ENCODE data around the gene GOLT1A. TPM values are rescaled to one million over a fixed set of nuclear protein-coding genes. Genes with fewer than 3 reads are reported as not detected.

The GOLT1A gene
- total RNA-seq, 6 experiments from 2014 or later, result not detected

GRCh38 chr1:204194080-204194479, 19.7 kb downstream of the GOLT1A start:
- TF ChIP-seq CTCF (IDR thresholded peaks at IDR 0.05), result no peak
- Mint-ChIP-seq H3K9me3 (no peaks in the 10 kb centered on the region), H3K4me3 (no peak overlapping the region)

GRCh38 chr1:204192589-204193352, 21.0 kb downstream of the GOLT1A start:
- peaks cover 11% of the 10 kb centered on the region for H3K27me3 Mint-ChIP-seq (ENCODE audit: insufficient read depth)
- H3K4me1 Mint-ChIP-seq (ENCODE audit: low read depth), result peaks cover 54% of the 10 kb centered on the region
- DNase-seq, result no peak
- H3K27ac Mint-ChIP-seq, result no peak overlapping the region
- H3K4me3 Mint-ChIP-seq, result no peak overlapping the region
- TF ChIP-seq CTCF (IDR thresholded peaks at IDR 0.05), result no peak
- H3K9me3 Mint-ChIP-seq, result no peaks in the 10 kb centered on the region
- H3K36me3 Mint-ChIP-seq (ENCODE audit: low read depth), result no peaks in the 10 kb centered on the region

More at GRCh38 chr1:204194080-204194479, 19.7 kb downstream of the GOLT1A start:
- peaks cover 5% of the 10 kb centered on the region; the same call in 1 of the 2 replicates for H3K27me3 Mint-ChIP-seq (ENCODE audit: insufficient read depth)
- peaks cover 66% of the 10 kb centered on the region for H3K4me1 Mint-ChIP-seq (ENCODE audit: low read depth)
- DNase-seq, result no peak
- H3K36me3 Mint-ChIP-seq (ENCODE audit: low read depth), result no peaks in the 10 kb centered on the region
- H3K27ac Mint-ChIP-seq, result no peak overlapping the region

- no peaks in the 10 kb centered on the region for H3K36me3 Mint-ChIP-seq (ENCODE audit: low read depth)
- no peak for DNase-seq
- peaks cover 11% of the 10 kb centered on the region for H3K27me3 Mint-ChIP-seq (ENCODE audit: insufficient read depth)
- H3K4me1 Mint-ChIP-seq (ENCODE audit: low read depth), result peaks cover 54% of the 10 kb centered on the region
- no peak overlapping the region for H3K4me3 Mint-ChIP-seq
- H3K9me3 Mint-ChIP-seq, result no peaks in the 10 kb centered on the region
- H3K27ac Mint-ChIP-seq, result no peak overlapping the region
- TF ChIP-seq CTCF (IDR thresholded peaks at IDR 0.05), result no peak
These were observed 21.7 kb downstream of the GOLT1A start for GRCh38 chr1:204192046-204192445.

- TF ChIP-seq CTCF (IDR thresholded peaks at IDR 0.05), result no peak
- peaks cover 15% of the 10 kb centered on the region for H3K27me3 Mint-ChIP-seq (ENCODE audit: insufficient read depth)
- DNase-seq, result no peak
- H3K27ac Mint-ChIP-seq, result no peak overlapping the region
- H3K4me1 Mint-ChIP-seq (ENCODE audit: low read depth), result peaks cover 50% of the 10 kb centered on the region
- no peaks in the 10 kb centered on the region for H3K9me3 Mint-ChIP-seq
- H3K4me3 Mint-ChIP-seq, result no peak overlapping the region
- H3K36me3 Mint-ChIP-seq (ENCODE audit: low read depth), result no peaks in the 10 kb centered on the region
These were observed 22.3 kb downstream of the GOLT1A start for GRCh38 chr1:204191456-204191855.

- H3K27me3 Mint-ChIP-seq (ENCODE audit: insufficient read depth), result peaks cover 16% of the 10 kb centered on the region
- H3K27ac Mint-ChIP-seq, result no peak overlapping the region; the same call in 1 of the 2 replicates
- H3K4me1 Mint-ChIP-seq (ENCODE audit: low read depth), result peaks cover 40% of the 10 kb centered on the region
- no peaks in the 10 kb centered on the region for H3K9me3 Mint-ChIP-seq
- H3K36me3 Mint-ChIP-seq (ENCODE audit: low read depth), result no peaks in the 10 kb centered on the region
- TF ChIP-seq CTCF (IDR thresholded peaks at IDR 0.05), result no peak
- DNase-seq, result no peak
- H3K4me3 Mint-ChIP-seq, result peak overlapping the region; percentile 19
These were observed 23.3 kb downstream of the GOLT1A start for GRCh38 chr1:204190212-204191211.
